HG03280 (cell line): ENCODE results near the gene CACNA1B.
"Not testable (repeated sequence)": the region's sequence is repeated elsewhere in the genome, so short reads cannot be mapped to it uniquely, and the experiment has no call there.

Experiments used
- ATAC-seq: cut with Tn5 transposase; IDR thresholded peaks from one replicate; pipeline ENCODE4 v1.9.1; 2021; ENCODE audit warnings: mild to moderate bottlenecking, moderate library complexity; ENCODE audit not compliant: unreplicated experiment

Gene CACNA1B

DNA sequence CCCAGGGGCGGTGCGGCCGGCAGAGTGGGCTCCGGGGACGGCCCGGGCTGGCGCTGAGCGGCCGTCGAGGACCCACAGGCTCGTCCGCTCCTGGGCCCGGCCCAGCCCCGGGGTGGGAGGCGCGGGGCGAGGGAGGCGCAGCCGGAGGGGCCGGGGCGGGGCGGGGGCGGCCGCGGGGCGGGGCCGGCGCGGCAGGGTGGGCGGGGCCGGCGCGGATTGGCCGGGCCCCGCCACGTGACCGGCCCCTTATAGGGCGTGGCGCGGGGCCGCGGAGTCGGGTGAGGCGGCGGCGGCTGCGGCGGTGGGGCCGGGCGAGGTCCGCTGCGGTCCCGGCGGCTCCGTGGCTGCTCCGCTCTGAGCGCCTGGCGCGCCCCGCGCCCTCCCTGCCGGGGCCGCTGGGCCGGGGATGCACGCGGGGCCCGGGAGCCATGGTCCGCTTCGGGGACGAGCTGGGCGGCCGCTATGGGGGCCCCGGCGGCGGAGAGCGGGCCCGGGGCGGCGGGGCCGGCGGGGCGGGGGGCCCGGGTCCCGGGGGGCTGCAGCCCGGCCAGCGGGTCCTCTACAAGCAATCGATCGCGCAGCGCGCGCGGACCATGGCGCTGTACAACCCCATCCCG, at the start of gene CACNA1B:
Gene CACNA1B (plus strand): TSS at position 277 of the 617 bp plus-strand sequence. CDS start 152 bp downstream, at position 429.
- ATAC-seq: not testable (repeated sequence)

DNA sequence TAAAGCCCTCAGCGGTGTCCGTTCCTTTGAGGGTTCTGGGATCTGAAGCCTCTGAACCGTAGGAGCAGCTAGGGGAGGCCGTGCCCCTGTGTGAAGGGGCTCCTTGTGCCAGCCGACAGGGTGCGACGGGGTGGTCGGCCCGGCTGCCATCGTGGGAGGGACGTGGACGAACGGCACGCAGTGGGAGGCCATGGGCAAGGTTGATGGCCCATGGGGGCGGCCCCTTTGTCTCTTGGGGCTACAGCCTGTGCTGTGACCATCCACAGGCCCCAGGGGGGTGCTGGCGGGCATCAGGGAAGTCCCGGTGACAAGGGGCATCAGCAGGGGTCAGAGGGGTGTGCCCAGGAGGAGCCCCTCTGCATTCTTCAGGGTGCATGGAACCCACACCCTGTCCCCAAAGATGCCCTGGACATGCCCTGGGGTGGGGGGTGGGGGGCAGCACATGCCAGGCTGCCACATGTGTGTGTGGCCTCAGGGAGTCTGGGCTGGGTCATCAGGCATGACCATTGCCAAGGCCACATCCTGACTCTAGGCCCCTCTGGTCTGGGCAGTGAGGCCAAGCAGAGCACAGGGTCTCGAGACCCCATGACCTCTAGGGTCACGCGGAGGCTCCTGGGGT, 49.6 kb upstream of the CACNA1B start:
- ATAC-seq: no peak

DNA sequence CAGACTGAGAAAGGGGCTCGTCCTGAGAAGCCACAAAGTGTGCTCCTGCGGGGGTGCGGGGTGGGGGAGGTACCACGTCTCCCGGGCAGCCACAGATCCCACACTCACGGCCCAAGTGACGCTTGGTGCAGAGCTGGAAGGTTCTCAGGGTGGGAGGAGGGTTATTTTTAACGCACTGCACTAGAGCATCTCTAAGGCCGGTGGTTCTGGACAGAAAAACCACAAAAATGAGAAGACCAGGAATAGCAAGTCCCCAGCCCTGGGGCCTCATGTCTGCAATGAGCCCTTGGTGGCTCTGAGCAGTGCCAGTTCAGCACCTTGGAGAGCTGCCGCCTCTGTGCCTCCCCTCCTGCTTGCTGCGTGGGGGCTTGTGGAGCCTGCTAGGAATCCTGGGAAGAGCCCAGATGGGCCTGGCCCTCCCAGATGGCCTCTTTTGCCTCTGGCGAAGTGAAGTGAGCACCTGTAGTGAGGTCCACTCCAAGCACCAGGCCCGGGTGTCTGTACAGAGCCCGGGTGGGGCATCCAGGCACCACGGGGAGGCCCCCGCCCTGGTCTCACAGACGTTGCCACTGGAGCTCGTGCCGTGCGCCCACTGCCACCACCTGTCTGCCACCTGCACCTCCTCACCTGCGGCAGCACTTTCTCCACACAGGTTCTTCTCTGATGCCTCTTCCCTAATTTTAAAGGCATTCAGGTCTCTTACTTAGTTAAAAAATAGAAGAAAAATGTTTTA, 48.9 kb upstream of the CACNA1B start:
- ATAC-seq: no peak

DNA sequence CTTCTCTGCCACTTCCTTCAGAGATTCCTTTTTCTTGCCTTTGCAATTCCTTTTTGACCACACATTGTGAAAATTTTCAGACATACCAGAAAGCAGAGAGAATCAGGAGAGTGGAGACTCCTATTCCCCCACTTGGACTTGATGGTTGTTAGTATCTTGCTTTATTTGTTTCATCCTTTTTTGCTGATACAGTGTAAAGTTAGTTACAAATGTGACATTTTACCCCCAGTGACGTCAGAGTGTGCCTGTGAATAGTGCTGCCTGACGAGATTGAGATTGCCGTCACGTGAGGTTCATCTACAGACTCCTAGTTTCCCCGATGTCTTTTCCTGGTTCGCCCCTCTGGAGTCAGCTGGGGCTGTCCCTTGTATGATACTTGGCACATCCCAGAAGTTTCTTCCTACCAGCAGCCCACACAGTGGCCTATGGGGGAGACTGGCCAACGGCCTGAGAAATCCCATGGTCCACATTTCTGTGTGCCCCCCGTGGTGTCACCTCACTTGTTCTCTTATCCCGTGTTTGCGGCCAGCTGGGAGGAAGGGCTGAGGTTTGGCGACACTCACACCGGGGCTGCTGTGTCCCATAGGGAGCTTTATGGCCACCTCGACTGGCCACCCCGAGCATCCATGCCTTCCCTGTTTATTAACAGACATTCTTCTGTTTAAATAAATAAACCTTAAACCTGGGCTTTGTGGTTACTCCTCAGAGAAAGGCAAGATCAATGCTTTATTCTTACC, 48.2 kb upstream of the CACNA1B start:
- ATAC-seq: no peak

DNA sequence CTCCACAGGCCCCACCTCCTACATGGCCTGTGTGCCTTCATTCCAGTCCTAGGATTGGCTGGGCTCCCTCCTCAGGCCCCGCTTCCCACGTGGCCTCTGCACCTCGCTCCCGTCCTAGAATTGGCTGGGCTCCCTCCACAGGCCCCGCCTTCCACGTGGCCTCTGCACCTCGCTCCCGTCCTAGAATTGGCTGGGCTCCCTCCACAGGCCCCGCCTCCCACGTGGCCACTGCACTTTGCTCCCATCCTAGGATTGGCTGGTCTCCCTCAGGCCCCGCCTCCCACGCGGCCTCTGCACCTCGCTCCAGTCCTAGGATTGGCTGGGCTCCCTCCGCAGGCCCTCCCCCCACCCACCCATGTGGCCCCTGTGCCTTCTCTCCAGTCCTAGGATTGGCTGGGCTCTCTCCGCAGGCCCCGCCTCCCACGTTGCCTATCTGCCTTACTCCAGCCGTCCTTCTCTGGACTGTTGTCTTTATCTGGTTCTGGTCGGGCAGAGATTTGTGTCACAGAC, 45.3 kb upstream of the CACNA1B start:
- ATAC-seq: no peak

DNA sequence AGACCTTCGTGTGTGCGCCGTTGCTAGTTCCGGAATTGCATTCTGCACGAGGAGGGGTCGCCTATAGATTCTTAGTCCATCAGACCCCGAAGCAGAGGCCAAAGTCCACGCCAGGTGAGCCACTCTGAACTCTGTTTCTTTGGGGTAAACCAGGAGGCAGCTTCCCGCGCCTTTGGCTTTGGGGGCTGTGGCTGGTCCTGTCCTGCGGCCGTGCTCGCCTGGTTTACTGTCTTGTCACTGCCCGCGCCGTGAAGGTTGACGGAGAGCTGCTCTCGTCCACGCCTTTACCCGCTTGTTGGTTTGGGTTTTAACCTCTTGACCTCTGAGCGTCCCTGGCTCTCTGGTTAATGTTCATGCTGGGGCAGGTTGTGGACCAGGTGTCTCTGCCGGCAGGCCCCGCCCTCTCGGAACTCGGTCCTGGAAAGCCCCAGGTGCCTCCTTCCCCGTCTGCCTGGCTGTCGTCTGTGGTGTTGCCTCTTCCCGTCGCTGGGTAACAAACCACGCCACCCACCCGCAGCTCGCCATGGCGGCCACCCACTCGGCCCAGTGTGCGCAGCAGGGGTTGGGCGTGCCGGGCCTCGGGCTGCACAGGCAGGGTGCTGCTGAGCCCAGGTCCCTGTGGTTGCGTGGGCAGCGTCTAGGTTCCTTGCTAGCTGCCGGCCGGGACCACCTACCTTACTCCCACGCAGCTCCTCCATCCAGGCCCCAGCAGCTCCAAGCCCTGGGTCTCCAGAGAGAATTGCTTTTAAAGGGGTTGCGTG, 44.6 kb upstream of the CACNA1B start:
- no peak for ATAC-seq

DNA sequence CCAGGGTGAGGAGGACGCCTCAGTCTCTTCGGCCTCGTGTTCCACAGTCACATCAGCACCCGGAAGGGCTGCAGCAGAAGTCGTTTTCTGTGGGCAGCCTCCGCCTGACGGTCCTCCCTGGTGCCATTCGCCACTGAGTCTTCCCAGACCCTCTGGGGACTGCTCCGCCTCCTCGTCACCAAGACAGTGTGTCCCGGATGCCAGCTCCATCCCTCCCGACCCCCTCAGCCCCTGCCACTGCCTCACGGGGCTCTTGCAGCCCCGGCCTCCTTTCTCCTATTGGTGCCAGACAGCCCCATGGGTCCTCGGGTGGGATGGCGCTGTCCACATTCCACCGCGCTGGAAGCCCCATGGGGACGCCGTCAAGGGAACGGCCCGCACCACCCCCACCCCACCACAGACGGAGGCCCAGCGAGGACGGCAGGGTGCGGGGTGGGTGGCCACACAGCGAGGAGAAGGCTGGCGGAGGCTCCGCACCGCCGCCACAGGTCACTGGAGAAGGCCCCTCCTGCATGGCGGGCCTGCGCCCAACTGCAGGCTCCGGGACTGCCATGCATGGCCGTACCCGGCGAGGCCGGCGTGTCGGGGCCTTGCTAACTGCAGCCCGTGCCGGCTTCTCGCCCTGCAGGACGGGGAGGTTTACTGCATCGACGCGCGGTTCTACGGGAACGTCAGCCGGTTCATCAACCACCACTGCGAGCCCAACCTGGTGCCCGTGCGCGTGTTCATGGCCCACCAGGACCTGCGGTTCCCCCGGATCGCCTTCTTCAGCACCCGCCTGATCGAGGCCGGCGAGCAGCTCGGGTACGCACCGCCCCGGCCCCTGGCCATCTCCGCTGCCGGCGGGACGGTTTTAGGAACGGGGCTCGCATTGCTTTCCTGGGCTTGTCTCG, 43.6 kb upstream of the CACNA1B start:
- ATAC-seq: no peak

DNA sequence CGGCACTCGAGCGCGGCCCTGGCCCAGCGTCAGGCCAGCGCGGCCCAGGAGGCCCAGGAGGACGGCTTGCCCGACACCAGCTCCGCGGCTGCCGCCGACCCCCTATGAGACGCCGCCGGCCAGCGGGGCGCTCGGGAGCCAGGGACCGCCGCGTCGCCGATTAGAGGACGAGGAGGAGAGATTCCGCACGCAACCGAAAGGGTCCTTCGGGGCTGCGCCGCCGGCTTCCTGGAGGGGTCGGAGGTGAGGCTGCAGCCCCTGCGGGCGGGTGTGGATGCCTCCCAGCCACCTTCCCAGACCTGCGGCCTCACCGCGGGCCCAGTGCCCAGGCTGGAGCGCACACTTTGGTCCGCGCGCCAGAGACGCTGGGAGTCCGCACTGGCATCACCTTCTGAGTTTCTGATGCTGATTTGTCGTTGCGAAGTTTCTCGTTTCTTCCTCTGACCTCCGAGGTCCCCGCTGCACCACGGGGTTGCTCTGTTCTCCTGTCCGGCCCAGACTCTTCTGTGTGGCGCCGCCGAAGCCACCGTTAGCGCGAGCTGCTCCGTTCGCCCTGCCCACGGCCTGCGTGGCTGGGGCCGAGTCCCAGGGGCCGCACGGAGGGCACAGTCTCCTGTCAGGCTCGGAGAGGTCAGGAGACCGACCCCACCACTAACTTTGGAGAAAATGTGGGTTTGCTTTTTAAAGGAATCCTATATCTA, 42.6 kb upstream of the CACNA1B start:
- ATAC-seq: no peak

DNA sequence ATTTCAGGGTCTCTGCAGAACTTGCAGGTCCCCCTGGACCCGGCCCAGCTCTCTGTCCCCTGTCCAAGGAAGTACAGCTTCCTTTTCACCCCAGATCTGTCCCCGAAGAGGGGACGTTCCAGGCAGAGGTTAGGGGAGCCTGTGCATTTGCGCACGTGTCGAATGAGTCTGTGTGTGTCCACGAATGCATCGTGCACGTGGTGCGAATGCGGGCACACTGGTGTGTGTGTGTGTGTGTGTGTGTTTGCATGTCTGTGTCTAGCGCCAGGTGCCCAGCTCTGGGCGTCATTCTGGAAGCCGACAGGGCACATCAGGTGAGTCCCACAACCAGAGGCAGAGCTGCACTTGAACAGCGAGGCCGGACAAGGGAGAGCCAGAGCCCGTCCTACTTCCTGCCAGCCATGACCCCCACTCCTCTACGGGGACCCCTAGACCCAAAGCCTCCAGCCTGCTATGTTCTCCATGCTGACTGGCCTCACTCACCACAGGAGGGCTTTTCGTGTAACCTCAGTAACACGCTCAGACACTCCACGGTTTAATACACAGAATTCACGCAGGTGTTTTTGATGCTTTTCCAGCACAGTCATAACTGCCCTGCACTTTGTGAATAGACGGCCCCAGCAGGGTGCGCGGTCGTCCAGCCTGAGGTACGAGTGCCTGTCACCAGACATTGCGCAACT, 41.3 kb upstream of the CACNA1B start:
- no peak for ATAC-seq

DNA sequence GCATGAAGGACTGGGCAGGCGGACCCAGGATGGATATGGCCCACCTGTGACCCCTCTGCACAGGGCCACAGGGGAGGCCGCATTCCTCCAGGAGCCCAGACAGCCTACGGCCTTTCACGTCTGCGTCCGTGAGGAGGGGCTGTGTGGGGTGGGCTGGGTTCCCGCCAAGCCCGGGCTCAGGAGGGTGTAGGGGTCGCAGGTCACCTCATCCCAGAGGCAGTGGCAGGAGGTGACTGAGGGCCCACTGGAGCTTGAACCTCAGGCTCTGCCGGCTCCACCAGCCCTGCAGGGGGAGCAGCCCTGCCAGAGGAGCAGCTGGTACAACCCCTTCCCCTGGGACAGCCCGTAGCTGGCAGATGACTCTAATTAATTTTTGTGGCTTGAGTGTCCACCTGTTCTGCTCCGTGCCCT, 40.7 kb upstream of the CACNA1B start:
- no peak for ATAC-seq

DNA sequence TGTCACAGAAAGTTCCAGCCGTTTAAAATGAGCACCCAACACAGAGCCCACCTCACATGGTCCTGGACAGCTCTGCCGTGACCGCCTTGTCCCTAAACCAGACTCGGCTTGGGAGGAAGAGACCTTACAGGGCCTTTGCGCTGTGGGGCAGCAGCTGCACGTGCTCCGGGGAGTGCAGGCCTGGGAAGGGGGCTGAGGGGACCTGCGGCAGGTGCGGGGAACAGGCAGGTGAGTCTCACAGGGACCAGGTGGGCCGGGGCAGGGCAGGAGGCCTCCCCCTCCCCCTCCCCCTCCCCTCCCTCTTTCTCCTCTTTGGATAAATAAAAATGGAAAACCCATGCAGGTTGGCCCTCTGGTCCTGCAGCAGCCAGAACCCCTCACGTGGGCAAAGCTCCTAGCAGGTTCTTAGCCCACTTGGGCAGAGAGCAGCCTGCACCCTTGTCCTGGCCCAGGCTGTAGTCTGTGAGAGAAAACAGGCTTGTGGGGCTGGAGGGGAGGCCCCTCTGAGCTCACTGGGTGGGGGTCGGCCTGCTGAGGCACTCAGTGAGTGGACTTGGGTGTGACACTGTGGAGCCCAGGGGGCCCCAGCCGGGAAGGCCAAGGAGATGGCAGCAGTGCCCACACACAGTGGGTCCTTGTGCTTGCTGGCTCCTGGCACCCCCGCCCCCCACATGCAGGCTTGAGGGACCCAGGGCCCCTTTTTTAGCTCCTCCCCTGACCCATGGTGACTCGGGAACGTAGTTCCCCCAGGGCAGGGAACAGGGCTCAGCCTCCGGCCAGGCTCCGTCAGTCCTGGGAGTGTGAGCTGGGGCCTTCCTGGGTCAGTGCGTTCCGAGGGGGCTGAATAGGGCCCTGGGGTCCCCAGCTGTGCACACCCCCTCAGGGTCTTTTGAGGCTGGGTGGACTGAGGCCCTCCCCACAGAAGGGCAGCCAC, 40.0 kb upstream of the CACNA1B start:
- no peak for ATAC-seq

DNA sequence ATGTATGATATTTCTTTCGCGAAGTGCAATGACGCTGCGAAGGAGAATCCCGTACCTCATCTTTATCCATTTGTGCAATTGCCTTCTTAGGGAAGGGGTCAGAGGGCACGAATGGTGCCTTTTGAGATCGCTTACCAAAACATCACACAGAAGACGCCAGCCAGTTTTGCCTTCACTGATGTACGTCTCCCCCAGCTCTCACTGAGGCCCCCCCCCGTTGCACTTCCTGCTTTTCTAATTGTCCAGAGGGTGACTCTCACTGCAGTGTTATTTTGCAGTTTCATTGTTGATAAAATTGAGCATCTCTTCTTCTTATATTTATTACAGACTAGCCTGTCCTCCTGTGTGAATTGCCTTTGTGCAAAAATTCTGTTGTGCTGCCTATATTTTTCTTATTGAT, 39.0 kb upstream of the CACNA1B start:
- ATAC-seq: no peak

DNA sequence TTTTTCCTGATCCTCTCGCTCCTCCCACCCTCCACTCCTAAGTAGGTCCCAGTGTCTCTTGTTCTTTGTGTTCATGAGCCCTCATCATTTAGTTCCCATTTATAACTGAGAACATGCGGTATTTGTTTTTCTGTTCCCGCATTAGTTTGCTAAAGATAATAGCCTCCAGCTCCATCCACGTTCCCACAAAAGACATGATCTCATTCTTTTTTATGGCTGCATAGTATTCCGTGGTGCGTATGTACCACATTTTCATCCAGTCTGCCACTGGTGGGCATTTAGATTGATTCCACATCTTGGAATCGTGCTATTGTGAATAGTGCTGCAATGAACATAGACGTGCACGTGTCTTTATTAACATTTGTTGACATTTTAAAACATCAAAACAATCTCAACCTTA, 34.2 kb upstream of the CACNA1B start:
- no peak for ATAC-seq

DNA sequence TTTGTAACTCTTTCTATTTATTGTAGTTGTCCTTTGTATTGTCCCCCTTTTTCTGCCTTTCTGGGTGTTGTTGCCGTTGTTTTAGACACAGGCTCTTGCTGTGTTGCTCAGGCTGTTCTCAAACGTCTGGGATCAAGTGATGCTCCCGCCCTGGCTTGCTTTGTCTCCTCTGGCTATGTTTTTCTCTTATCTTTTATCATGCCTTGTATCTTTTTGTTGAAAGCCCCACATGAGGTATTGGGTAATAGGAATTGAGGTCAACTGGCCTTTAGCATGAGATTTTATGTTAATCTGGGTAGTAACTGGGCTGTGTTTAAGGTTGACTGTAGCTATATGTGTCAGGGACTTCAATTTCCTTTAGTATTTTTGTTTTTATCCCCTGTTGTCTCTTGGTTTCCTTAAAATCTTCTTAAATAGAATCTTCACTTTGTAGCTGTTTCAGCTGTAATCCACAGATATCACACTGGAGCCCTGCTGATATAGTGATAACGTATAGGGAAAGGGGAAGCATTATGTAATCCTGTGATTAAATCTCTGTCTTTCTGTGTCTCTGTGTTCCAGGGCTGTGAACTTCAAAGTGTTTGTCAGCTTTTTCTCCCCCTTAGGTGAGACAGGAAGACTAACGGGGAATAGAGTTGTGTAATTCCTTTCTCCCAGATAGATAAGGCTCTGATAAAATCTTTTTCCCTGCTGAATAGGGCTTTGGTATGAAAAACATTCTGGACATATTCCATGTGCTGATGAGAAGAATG, 25.9 kb upstream of the CACNA1B start:
- ATAC-seq: no peak

DNA sequence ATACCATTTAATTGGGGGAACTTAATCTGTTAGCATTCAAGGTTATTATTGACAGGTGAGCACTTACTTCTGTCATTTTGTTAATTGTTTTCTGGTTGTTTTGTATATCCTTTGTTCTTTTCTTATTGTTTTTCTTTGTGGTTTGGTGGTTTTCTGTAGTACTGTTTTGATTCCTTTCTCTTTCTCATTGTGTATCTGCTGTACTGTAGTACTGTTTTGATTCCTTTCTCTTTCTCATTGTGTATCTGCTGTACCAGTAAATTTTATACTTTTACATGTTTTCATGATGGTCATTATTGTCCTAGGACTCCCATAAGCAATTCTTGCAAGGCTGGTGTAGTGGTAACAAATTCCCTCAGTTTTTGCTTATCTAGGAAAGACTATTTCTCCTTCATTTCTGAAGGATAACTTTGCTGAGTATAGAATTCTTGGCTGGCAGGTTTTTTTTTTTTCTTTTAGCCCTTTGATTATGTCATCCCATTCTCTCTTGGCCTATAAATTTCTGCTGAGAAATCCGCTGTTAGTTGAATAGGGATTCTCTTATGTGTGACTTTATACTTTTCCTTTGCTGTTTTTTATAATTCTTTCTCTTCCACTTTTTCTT, 24.1 kb upstream of the CACNA1B start:
- no peak for ATAC-seq

DNA sequence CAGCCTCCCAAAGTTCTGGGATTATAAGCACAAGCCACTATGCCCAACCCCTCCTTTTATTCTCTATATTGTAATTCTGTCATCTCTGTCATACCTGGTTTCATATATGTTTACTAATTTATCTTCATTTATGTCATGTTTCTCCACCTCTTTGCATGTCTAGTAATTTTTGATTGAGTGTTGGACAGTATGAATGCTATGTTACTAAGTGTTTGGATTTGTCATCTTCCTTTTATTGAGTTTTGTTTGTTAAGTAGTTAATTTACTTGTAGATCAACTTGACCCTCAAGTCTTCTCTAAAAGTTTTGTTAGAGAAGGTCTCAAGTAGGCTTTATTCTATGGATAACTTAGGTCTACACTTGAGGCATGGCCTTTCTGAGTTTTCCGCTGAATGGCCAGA, 17.2 kb upstream of the CACNA1B start:
- ATAC-seq: no peak
